KBM-7 (cell line): ENCODE measurements around the gene CD3D.

Experiments used
- DNase-seq: peaks from one replicate; pipeline ENCODE4 v3.0.0-alpha.2; 2015
- in situ Hi-C: fragments of 300-500 bp; cut with MboI; formaldehyde crosslinking; loops from 2 replicates; pipeline ENCODE4 v1.14.3; 2020; ENCODE audit warnings: low sequenced_read_pairs, low pct_unique_long_range_greater_than_20kb, mixed read lengths

The CD3D gene

GRCh38 chr11:118342503-118343161, at the start of gene CD3D:
Gene CD3D, minus strand, starts transcription at chr11:118342705. Its CDS starts 98 bp downstream, at chr11:118342607.
- in situ Hi-C loops, result no loop called here
- DNase-seq, result peak; percentile 78

GRCh38 chr11:118383657-118384056, 41.2 kb upstream of the CD3D start:
- in situ Hi-C loops, result no loop called here
- DNase-seq, result no peak

GRCh38 chr11:118382954-118383353, 40.4 kb upstream of the CD3D start:
- in situ Hi-C loops, result no loop called here
- no peak for DNase-seq

- no peak for DNase-seq
- in situ Hi-C loops, result no loop called here
These were observed 38.1 kb upstream of the CD3D start for GRCh38 chr11:118380571-118380970.

GRCh38 chr11:118379497-118379896, 37.0 kb upstream of the CD3D start:
- DNase-seq, result no peak
- in situ Hi-C loops, result no loop called here

- in situ Hi-C loops, result no loop called here
- DNase-seq, result no peak
These were observed 33.5 kb upstream of the CD3D start for GRCh38 chr11:118375978-118376377.

- no peak for DNase-seq
- in situ Hi-C loops, result no loop called here
These were observed 32.2 kb upstream of the CD3D start for GRCh38 chr11:118374729-118375128.

- in situ Hi-C loops, result no loop called here
- DNase-seq, result no peak
These were observed 31.4 kb upstream of the CD3D start for GRCh38 chr11:118373871-118374270.

GRCh38 chr11:118373263-118373662, 30.8 kb upstream of the CD3D start:
- in situ Hi-C loops, result no loop called here
- no peak for DNase-seq

GRCh38 chr11:118370774-118371173, 28.3 kb upstream of the CD3D start:
- in situ Hi-C loops, result no loop called here
- no peak for DNase-seq

- in situ Hi-C loops, result no loop called here
- no peak for DNase-seq
These were observed 23.8 kb upstream of the CD3D start for GRCh38 chr11:118366287-118366686.

GRCh38 chr11:118364956-118365615, 22.6 kb upstream of the CD3D start:
- in situ Hi-C loops, result no loop called here

GRCh38 chr11:118359295-118359958, 16.9 kb upstream of the CD3D start, which contains the start of gene UBE4A:
Gene UBE4A, plus strand, starts transcription at chr11:118359600. Its CDS starts 5,481 bp downstream, at chr11:118365081.
- in situ Hi-C loops, result loop anchor here (10.0 kb wide), 1 partner anchor 55 kb away; the partner anchor contains the start of gene CD3E
- peak; percentile 96 for DNase-seq

More at GRCh38 chr11:118364956-118365615, 22.6 kb upstream of the CD3D start:
- no peak for DNase-seq

GRCh38 chr11:118358071-118358470, 15.6 kb upstream of the CD3D start:
- in situ Hi-C loops, result loop anchor here (10.0 kb wide), 1 partner anchor 53 kb away; the partner anchor contains the start of gene CD3E
- DNase-seq, result no peak

- in situ Hi-C loops, result loop anchor here (10.0 kb wide), 1 partner anchor 48 kb away; the partner anchor contains the start of gene CD3E
- DNase-seq, result peak; percentile 64
These were observed 10.7 kb upstream of the CD3D start for GRCh38 chr11:118353084-118353710.

GRCh38 chr11:118349475-118349874, 7.0 kb upstream of the CD3D start:
- no peak for DNase-seq
- in situ Hi-C loops, result no loop called here

- in situ Hi-C loops, result no loop called here
- no peak for DNase-seq
These were observed 1.5 kb upstream of the CD3D start, which contains the start of gene CD3G for GRCh38 chr11:118343981-118344515. Gene CD3G, plus strand, starts transcription at chr11:118344344. Its CDS starts 80 bp downstream, at chr11:118344424.

GRCh38 chr11:118343248-118343647, 743 bp upstream of the CD3D start:
- in situ Hi-C loops, result no loop called here
- no peak for DNase-seq

GRCh38 chr11:118341815-118342489, 553 bp downstream of the CD3D start:
- no peak for DNase-seq
- in situ Hi-C loops, result no loop called here
